Measurements from ENCODE around the gene MMP11.

The MMP11 gene

DNA sequence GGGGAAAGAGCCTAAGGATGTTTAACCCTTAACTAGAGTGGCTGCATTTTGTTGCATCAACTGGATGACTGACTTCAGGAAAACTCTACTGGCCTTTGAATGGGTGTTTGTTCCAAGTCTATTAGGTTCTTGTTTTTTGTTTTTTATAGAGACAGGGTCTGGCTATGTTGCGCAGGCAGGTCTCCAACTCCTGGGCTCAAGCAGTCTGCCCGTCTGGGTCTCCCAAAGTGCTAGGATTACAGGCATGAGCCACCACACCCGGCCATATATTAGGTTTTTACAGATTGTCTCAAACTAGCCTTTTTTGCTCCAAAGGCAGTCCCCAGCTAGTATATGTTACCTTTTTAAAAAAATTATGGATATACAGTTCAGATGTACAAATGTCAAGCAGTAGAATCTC, 15.3 kb downstream of the MMP11 start:
- TF ChIP-seq, protein P1, sequence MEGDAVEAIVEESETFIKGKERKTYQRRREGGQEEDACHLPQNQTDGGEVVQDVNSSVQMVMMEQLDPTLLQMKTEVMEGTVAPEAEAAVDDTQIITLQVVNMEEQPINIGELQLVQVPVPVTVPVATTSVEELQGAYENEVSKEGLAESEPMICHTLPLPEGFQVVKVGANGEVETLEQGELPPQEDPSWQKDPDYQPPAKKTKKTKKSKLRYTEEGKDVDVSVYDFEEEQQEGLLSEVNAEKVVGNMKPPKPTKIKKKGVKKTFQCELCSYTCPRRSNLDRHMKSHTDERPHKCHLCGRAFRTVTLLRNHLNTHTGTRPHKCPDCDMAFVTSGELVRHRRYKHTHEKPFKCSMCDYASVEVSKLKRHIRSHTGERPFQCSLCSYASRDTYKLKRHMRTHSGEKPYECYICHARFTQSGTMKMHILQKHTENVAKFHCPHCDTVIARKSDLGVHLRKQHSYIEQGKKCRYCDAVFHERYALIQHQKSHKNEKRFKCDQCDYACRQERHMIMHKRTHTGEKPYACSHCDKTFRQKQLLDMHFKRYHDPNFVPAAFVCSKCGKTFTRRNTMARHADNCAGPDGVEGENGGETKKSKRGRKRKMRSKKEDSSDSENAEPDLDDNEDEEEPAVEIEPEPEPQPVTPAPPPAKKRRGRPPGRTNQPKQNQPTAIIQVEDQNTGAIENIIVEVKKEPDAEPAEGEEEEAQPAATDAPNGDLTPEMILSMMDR (IDR thresholded peaks at IDR 0.05; ENCODE audit: low read depth, low read length), result no peak
- no peak for TF ChIP-seq EZH2phosphoT487 (IDR thresholded peaks at IDR 0.05; ENCODE audit: low read depth)
- peak overlapping the region; percentile 23 for H3K27ac ChIP-seq (ENCODE audit: low read length)
- peaks cover 44% of the 10 kb centered on the region for H3K4me1 ChIP-seq (ENCODE audit: low read length)
- H2AFZ ChIP-seq (ENCODE audit: low read depth, low read length), result no peak overlapping the region
- peaks cover 57% of the 10 kb centered on the region for H3K79me2 ChIP-seq (ENCODE audit: low read length)
- H3K4me2 ChIP-seq (ENCODE audit: low read length), result peak overlapping the region; percentile 69
- H4K20me1 ChIP-seq (ENCODE audit: insufficient read depth, low read length), result peaks cover 44% of the 10 kb centered on the region
- H3K36me3 ChIP-seq (replicated peaks; ENCODE audit: low read depth, low read length), result peaks cover 23% of the 10 kb centered on the region
- H3K9me3 ChIP-seq (ENCODE audit: insufficient read depth, low read length), result no peaks in the 10 kb centered on the region
- peak overlapping the region; percentile 97 for H3K9ac ChIP-seq (ENCODE audit: low read length)
- no peaks in the 10 kb centered on the region for H3K27me3 ChIP-seq (ENCODE audit: low read depth, low read length)
- peak overlapping the region; percentile 83 for H3K4me3 ChIP-seq (ENCODE audit: low read length)

- H3K36me3 ChIP-seq (replicated peaks; ENCODE audit: low read depth, low read length), result peaks cover 30% of the 10 kb centered on the region
- peak overlapping the region; percentile 32; the same call in 1 of the 2 replicates for H3K27ac ChIP-seq (ENCODE audit: low read length)
- H4K20me1 ChIP-seq (ENCODE audit: insufficient read depth, low read length), result peaks cover 44% of the 10 kb centered on the region
- H3K4me3 ChIP-seq (ENCODE audit: low read length), result no peak overlapping the region
- TF ChIP-seq, protein P1 (IDR thresholded peaks at IDR 0.05; ENCODE audit: low read depth, low read length), result no peak
- TF ChIP-seq EZH2phosphoT487 (IDR thresholded peaks at IDR 0.05; ENCODE audit: low read depth), result no peak
- H3K9me3 ChIP-seq (ENCODE audit: insufficient read depth, low read length), result no peaks in the 10 kb centered on the region
- peaks cover 44% of the 10 kb centered on the region for H3K4me1 ChIP-seq (ENCODE audit: low read length)
- peak overlapping the region; percentile 32 for H3K4me2 ChIP-seq (ENCODE audit: low read length)
- H3K9ac ChIP-seq (ENCODE audit: low read length), result no peak overlapping the region
- H3K27me3 ChIP-seq (ENCODE audit: low read depth, low read length), result no peaks in the 10 kb centered on the region
- no peak overlapping the region for H2AFZ ChIP-seq (ENCODE audit: low read depth, low read length)
- H3K79me2 ChIP-seq (ENCODE audit: low read length), result peaks cover 62% of the 10 kb centered on the region
Observed at GRCh38 chr22:23789121-23789520, 16.5 kb downstream of the MMP11 start.

DNA sequence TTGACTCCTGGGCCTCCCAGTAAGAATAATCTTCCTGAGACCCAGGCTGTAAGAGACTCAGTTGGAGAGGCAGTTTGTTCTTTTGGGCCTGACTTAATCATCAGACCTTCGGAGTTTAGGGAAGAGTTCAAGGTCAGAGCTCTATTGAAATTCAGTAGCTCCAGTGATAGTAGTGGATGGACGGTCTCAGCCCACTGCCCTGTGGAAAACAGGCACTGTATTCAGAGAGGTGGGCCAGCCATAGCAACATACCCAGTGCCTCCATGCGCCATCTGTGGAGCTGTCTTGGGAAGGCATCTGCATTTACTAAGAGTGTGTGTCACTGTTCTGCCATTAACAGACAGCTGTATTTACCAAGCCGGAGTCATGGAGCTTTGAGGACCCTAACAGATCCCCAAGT, 17.0 kb downstream of the MMP11 start:
- Histone ChIP-seq H3K27me3 (ENCODE audit: low read depth, low read length) (no peaks in the 10 kb centered on the region), H3K4me1 (ENCODE audit: low read length) (peaks cover 44% of the 10 kb centered on the region), H3K4me3 (ENCODE audit: low read length) (no peak overlapping the region), H3K79me2 (ENCODE audit: low read length) (peaks cover 62% of the 10 kb centered on the region), H2AFZ (ENCODE audit: low read depth, low read length) (no peak overlapping the region), H3K9me3 (ENCODE audit: insufficient read depth, low read length) (no peaks in the 10 kb centered on the region), H3K9ac (ENCODE audit: low read length) (no peak overlapping the region), H3K4me2 (ENCODE audit: low read length) (peak overlapping the region; percentile 32), H3K36me3 (replicated peaks; ENCODE audit: low read depth, low read length) (peaks cover 33% of the 10 kb centered on the region), H4K20me1 (ENCODE audit: insufficient read depth, low read length) (peaks cover 44% of the 10 kb centered on the region), H3K27ac (ENCODE audit: low read length) (peak overlapping the region; percentile 32)
- no peak for TF ChIP-seq EZH2phosphoT487 (IDR thresholded peaks at IDR 0.05; ENCODE audit: low read depth)
- TF ChIP-seq, protein P1 (IDR thresholded peaks at IDR 0.05; ENCODE audit: low read depth, low read length), result peak; percentile 24; the same call in 1 of the 2 replicates

DNA sequence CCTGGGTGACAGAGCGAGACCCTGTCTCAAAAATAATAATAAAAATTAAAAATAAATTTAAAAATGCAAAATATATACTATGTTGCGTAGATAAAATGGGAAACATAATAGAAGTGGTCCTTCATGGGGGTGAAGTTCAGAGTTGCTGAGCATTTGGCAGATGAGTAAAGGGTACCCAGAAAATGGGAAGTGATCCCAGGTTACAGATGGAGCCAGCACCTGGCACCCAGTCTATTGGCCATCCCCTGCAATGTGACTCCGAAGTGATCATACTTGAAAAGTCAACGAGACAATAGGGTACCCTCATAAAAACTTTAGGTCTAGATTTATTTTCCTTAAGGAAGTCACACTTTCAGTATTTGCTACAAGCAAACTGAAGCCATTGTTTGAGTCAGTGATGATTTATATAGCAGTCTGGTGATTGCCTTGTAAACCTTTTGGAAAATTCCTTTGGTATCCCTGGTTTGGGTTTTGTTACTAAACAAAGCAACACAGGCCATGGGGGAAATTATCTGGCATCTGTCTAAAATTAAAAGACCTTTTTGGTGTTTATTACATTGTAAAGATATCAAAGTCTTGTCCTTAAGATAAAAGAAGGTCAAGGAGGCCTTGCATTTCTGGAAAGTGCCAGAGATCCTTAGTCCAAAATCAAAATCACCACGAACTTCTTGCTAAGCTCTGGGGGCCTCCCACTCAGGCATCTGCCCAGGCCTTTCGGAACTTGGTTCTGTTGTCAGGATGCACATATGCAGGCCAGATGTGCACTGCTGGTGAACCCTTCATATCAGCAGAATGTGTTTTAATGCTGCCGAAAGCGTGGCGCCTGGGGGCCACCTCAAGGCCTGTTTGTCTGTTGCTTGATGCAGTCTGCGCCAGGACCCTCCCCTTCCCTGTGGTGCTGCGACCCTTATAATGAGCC, 18.4 kb downstream of the MMP11 start:
- no peak for TF ChIP-seq EZH2phosphoT487 (IDR thresholded peaks at IDR 0.05; ENCODE audit: low read depth)
- peaks cover 62% of the 10 kb centered on the region for H3K79me2 ChIP-seq (ENCODE audit: low read length)
- H3K4me1 ChIP-seq (ENCODE audit: low read length), result peaks cover 43% of the 10 kb centered on the region
- H3K27ac ChIP-seq (ENCODE audit: low read length), result peak overlapping the region; percentile 41
- H3K4me3 ChIP-seq (ENCODE audit: low read length), result no peak overlapping the region
- peaks cover 40% of the 10 kb centered on the region for H3K36me3 ChIP-seq (replicated peaks; ENCODE audit: low read depth, low read length)
- H4K20me1 ChIP-seq (ENCODE audit: insufficient read depth, low read length), result peaks cover 44% of the 10 kb centered on the region
- 0 out of 2 replicates have a peak overlapping the region, but pooled peaks have one; percentile 7 for H3K9ac ChIP-seq (ENCODE audit: low read length)
- no peaks in the 10 kb centered on the region for H3K9me3 ChIP-seq (ENCODE audit: insufficient read depth, low read length)
- peak overlapping the region; percentile 44 for H3K4me2 ChIP-seq (ENCODE audit: low read length)
- H3K27me3 ChIP-seq (ENCODE audit: low read depth, low read length), result no peaks in the 10 kb centered on the region
- H2AFZ ChIP-seq (ENCODE audit: low read depth, low read length), result no peak overlapping the region
